Measurements from ENCODE around the gene MALL.

MALL gene

DNA sequence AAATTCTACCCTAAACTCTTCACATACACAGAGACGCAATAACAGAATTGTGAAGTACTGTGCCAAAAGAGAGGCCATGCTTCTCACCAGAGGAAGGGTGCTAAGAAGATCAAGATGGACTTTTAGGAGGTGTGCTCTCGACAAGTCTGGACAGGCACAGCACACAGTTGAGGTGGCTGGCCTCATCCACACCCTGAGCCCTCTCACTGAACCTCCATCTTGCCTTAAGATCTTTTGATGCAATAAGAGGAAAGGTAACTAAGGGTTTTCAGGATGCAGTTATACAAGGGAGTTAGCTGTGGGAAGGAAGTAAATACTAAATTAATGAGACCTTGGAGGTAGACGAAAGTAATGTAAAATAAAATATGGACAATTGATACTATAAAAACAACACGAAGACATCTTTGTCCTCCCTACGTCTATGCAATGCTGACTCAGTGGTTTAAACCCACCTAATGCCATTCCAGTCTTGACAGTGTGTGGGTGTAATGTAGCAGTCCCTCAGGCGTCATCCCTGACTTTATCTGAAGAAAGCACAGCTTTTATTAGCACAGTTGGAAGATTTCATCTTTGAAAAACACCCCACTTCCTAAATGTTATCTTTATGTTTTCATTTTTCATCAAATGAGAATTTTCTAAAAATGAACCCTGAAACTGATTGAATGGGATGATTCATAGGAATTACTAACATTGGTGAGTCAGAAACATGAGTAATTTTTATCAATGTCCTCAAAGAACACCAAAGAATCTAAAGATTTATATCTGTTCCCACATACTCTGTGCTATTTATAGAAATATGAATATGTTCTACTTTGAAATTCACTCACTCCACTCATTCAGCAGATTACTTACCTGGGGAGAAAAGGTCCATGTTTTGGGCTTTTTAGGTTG lies 34.0 kb upstream of the MALL start:
- peak; percentile 93 for DNase-seq
- Histone ChIP-seq H3K27me3 (replicated peaks) (no peaks in the 10 kb centered on the region), H3K36me3 (replicated peaks) (no peaks in the 10 kb centered on the region), H3K27ac (peak overlapping the region; percentile 80), H3K4me3 (ENCODE audit: low read depth, low read length) (no peak overlapping the region)
- TF ChIP-seq, protein P1, sequence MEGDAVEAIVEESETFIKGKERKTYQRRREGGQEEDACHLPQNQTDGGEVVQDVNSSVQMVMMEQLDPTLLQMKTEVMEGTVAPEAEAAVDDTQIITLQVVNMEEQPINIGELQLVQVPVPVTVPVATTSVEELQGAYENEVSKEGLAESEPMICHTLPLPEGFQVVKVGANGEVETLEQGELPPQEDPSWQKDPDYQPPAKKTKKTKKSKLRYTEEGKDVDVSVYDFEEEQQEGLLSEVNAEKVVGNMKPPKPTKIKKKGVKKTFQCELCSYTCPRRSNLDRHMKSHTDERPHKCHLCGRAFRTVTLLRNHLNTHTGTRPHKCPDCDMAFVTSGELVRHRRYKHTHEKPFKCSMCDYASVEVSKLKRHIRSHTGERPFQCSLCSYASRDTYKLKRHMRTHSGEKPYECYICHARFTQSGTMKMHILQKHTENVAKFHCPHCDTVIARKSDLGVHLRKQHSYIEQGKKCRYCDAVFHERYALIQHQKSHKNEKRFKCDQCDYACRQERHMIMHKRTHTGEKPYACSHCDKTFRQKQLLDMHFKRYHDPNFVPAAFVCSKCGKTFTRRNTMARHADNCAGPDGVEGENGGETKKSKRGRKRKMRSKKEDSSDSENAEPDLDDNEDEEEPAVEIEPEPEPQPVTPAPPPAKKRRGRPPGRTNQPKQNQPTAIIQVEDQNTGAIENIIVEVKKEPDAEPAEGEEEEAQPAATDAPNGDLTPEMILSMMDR (IDR thresholded peaks at IDR 0.05; ENCODE audit: low read depth, low read length, missing control alignments): no peak
- in situ Hi-C loops (cut with HindIII; ENCODE audit: low pct_ligation_motif_present, low sequenced_read_pairs): no loop called here

DNA sequence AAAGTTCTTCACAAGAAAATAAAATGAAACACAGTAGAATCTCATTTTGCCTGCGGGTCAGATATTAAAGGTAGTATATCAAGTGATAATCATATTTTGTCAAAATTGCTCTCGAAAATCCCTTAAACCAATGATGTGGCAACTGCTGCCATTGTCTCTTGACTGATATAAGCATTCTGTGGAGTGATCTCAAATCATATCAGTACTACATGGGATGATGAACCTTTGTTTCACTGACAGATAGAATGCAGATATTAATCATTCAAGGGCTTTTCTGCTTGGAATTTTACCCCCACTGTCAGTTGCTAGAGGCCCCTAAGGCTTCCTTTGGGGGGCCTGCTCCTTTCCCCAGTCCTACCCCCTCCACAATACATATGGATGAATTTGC lies 31.3 kb upstream of the MALL start:
- Histone ChIP-seq H3K27me3 (replicated peaks) (no peaks in the 10 kb centered on the region), H3K4me3 (ENCODE audit: low read depth, low read length) (no peak overlapping the region), H3K36me3 (replicated peaks) (no peaks in the 10 kb centered on the region), H3K27ac (no peak overlapping the region)
- in situ Hi-C loops (cut with HindIII; ENCODE audit: low pct_ligation_motif_present, low sequenced_read_pairs): no loop called here
- TF ChIP-seq, protein P1 (IDR thresholded peaks at IDR 0.05; ENCODE audit: low read depth, low read length, missing control alignments): no peak
- DNase-seq: no peak

DNA sequence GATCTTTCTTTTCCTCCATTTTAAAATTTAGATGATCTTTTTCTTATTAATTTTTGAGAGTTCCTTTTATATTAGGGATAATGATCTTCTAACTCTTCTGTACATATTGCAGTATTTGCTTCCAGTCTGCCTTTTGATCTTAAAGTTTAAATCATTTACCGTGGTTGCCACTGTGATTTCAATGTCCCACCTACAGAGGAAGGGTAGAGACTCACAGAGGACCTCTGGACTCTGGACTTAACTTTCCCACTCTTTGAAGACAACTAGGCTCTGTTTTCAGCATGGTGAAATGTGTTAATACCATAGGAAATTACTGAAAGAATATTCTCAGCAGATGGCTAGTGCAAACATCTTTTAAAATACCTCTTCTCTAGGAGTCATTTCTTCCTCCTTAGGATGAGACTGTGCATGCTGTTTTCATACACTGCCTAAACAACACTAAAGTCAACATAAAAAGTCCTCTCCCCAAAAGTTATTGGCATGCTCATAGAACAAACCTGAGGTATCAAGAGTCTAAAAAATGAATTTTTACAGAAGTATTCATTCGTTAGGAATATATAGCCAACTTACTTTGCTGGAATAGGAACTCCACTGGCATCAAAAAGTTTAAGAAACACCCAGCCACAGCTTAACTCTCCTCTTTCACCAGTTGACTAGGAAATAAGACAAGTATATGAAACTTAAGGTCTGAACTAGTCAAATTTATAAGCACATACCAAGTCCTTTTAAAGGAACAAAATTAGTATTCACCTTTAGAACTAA lies 30.7 kb upstream of the MALL start:
- Histone ChIP-seq H3K4me3 (ENCODE audit: low read depth, low read length) (no peak overlapping the region), H3K27ac (no peak overlapping the region), H3K36me3 (replicated peaks) (no peaks in the 10 kb centered on the region), H3K27me3 (replicated peaks) (no peaks in the 10 kb centered on the region)
- in situ Hi-C loops (cut with HindIII; ENCODE audit: low pct_ligation_motif_present, low sequenced_read_pairs): no loop called here
- TF ChIP-seq, protein P1 (IDR thresholded peaks at IDR 0.05; ENCODE audit: low read depth, low read length, missing control alignments): no peak
- DNase-seq: no peak

DNA sequence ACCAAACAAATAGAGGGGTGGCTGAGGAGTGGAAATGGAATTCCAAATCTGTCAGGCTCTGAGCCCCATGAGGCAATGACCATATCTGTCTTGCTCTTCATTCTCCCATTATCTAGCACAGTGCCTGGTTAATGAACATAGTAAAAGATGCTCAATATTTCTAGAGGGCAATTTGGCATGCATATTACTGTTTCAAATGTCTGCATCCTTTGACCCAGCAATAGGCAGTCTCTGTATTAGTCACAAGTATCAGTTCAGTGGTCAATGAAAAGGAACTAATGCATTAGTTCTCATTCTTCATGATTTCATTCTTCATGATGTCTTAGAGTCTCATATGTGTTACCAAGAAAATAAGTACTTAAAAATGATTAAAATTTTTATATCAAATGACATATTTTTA lies 28.4 kb upstream of the MALL start:
- Histone ChIP-seq H3K36me3 (replicated peaks) (no peaks in the 10 kb centered on the region), H3K27ac (no peak overlapping the region), H3K27me3 (replicated peaks) (no peaks in the 10 kb centered on the region), H3K4me3 (ENCODE audit: low read depth, low read length) (no peak overlapping the region)
- TF ChIP-seq, protein P1 (IDR thresholded peaks at IDR 0.05; ENCODE audit: low read depth, low read length, missing control alignments): no peak
- in situ Hi-C loops (cut with HindIII; ENCODE audit: low pct_ligation_motif_present, low sequenced_read_pairs): no loop called here
- no peak for DNase-seq

DNA sequence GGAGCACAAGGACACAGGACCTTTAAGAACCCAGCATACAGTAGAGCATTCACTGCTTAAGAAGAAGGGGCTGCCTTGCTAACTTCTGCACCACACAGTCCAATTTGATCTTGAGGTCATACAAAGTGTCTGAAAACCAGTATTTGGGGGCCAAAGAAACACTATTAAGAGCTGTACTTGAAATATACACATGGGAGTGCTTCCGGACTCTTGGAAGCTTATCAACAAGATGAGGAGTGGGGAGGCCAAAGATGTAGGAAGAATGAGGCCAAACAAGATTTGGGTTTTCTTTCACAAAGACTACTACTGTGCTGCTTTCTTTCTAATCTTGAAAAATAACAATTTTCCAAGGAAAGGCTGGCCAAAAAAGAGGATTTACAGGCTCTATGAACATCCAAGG lies 24.8 kb upstream of the MALL start:
- Histone ChIP-seq H3K36me3 (replicated peaks) (no peaks in the 10 kb centered on the region), H3K4me3 (ENCODE audit: low read depth, low read length) (no peak overlapping the region), H3K27ac (no peak overlapping the region), H3K27me3 (replicated peaks) (no peaks in the 10 kb centered on the region)
- TF ChIP-seq, protein P1 (IDR thresholded peaks at IDR 0.05; ENCODE audit: low read depth, low read length, missing control alignments): no peak
- in situ Hi-C loops (cut with HindIII; ENCODE audit: low pct_ligation_motif_present, low sequenced_read_pairs): no loop called here
- no peak for DNase-seq
